ENCODE measurements around the gene LDLRAP1.

The LDLRAP1 gene

GRCh38 chr1:25524568-25525360, 18.6 kb upstream of the LDLRAP1 start:
- DNase-seq (ENCODE audit: low read depth), result no peak

- DNase-seq (ENCODE audit: low read depth), result no peak
Measured at GRCh38 chr1:25525361-25525688, 18.1 kb upstream of the LDLRAP1 start.

- DNase-seq (ENCODE audit: low read depth), result no peak
Measured at GRCh38 chr1:25526753-25527152, 16.7 kb upstream of the LDLRAP1 start.

- no peak for DNase-seq (ENCODE audit: low read depth)
Measured at GRCh38 chr1:25527226-25527846, 16.1 kb upstream of the LDLRAP1 start.

GRCh38 chr1:25527946-25528595, 15.3 kb upstream of the LDLRAP1 start:
- DNase-seq (ENCODE audit: low read depth), result no peak

- DNase-seq (ENCODE audit: low read depth), result no peak
Measured at GRCh38 chr1:25528881-25529517, 14.4 kb upstream of the LDLRAP1 start.

- no peak for DNase-seq (ENCODE audit: low read depth)
Measured at GRCh38 chr1:25529518-25530185, 13.8 kb upstream of the LDLRAP1 start.

GRCh38 chr1:25530186-25531081, 13.0 kb upstream of the LDLRAP1 start:
- DNase-seq (ENCODE audit: low read depth), result no peak

- no peak for DNase-seq (ENCODE audit: low read depth)
Measured at GRCh38 chr1:25531082-25531461, 12.3 kb upstream of the LDLRAP1 start.

GRCh38 chr1:25532970-25533369, 10.4 kb upstream of the LDLRAP1 start:
- no peak for DNase-seq (ENCODE audit: low read depth)

- DNase-seq (ENCODE audit: low read depth), result no peak
Measured at GRCh38 chr1:25533775-25534409, 9.5 kb upstream of the LDLRAP1 start.

- DNase-seq (ENCODE audit: low read depth), result no peak
Measured at GRCh38 chr1:25534410-25534788, 9.0 kb upstream of the LDLRAP1 start.

GRCh38 chr1:25536124-25536523, 7.3 kb upstream of the LDLRAP1 start:
- no peak for DNase-seq (ENCODE audit: low read depth)

GRCh38 chr1:25537153-25537831, 6.1 kb upstream of the LDLRAP1 start:
- no peak for DNase-seq (ENCODE audit: low read depth)

- DNase-seq (ENCODE audit: low read depth), result no peak
Measured at GRCh38 chr1:25538191-25538767, 5.1 kb upstream of the LDLRAP1 start.

GRCh38 chr1:25540750-25541342, 2.6 kb upstream of the LDLRAP1 start:
- DNase-seq (ENCODE audit: low read depth), result no peak

GRCh38 chr1:25541425-25541824, 2.0 kb upstream of the LDLRAP1 start:
- no peak for DNase-seq (ENCODE audit: low read depth)

GRCh38 chr1:25541889-25542658, 1.3 kb upstream of the LDLRAP1 start:
- no peak for DNase-seq (ENCODE audit: low read depth)

GRCh38 chr1:25543005-25543424, 391 bp upstream of the LDLRAP1 start:
- DNase-seq (ENCODE audit: low read depth), result no peak

Measured in HS-5 (cell line).